H1 (cell line): ENCODE data around the gene SYK. TPM values are rescaled to one million over a fixed set of nuclear protein-coding genes. Genes with fewer than 3 reads are reported as not detected.

Source experiments
- E2F6 ChIP-seq: IDR thresholded peaks from 2 replicates; pipeline ENCODE4 v1.6.1; 2012; ENCODE audit warnings: inconsistent platforms
- EZH2 ChIP-seq: fragments of 200-600 bp; sonication (generic); IDR thresholded peaks from 2 replicates; pipeline ENCODE4 v1.7.1; 2012; ENCODE audit warnings: low read depth, mild to moderate bottlenecking, moderate library complexity, low read length, inconsistent platforms; ENCODE audit not compliant: severe bottlenecking
- POLR2A ChIP-seq, 2 experiments: IDR thresholded peaks; 1 replicate in 1 of 2; 2 replicates in 1 of 2; pipeline ENCODE4 v1.6.1; 2011; ENCODE audit warnings: low read depth in 2 of 2, low read length in 2 of 2, mild to moderate bottlenecking in 2 of 2; ENCODE audit errors: control extremely low read depth in 1 of 2
- polyA plus RNA-seq, 7 experiments: library from polyadenylated mRNA; depleted of rRNA in 3 of 7; stranded (reverse) in 5 of 7; unstranded in 2 of 7; fragments of >200 nt in 5 of 7; fragments of 200-250 nt in 2 of 7; gene quantifications; 1 replicate in 5 of 7; 2 replicates in 1 of 7; 4 replicates in 1 of 7; pipeline versions ENCODE4 v1.2.1 to v1.2.3, GENCODE V29; 2011 to 2013; ENCODE audit warnings: missing spikeins in 2 of 7, mixed read lengths in 2 of 7
- total RNA-seq: library from RNA; stranded (reverse); fragmentation: NEBNext Ultra II Directional; extraction: Animal tissue kit (Norgen Biotek cat#: 25700); gene quantifications from 2 replicates; pipeline ENCODE4 v1.2.1, GENCODE V29; 2021
- TF ChIP-seq, protein P1 (sequence below): fragments of 300-600 bp; sonication (generic); IDR thresholded peaks from 2 replicates; pipeline ENCODE4 v1.7.1; 2012; ENCODE audit warnings: low read length, moderate library complexity, mild to moderate bottlenecking, inconsistent platforms; ENCODE audit not compliant: insufficient replicate concordance

Gene SYK
- total and polyA plus RNA-seq, 2 of the 8 experiments (the other 6 are each of a cell fraction or from before 2014, with no cell fraction given), result 1.5 to 4.4 TPM

DNA sequence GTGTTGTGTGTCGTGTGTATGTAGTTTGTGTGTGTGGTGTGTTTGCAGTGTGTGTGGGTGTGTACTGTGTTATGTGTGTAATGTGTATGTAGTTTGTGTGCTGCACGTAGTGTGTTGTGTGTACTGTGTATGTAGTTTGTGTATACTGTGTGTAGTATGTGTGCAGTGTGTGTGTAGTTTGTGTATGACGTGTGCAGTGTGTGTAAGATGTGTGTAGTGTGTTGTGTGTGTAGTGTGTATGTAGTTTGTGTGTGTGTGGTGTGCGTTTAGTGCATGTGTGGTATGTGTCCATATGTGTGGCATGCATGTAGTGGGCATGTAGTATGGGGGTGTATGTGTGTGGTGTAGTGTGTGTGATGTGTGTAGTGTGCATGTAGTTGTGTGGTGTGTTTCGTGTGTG, 39.6 kb downstream of the SYK start (continued):
- TF ChIP-seq, protein P1, sequence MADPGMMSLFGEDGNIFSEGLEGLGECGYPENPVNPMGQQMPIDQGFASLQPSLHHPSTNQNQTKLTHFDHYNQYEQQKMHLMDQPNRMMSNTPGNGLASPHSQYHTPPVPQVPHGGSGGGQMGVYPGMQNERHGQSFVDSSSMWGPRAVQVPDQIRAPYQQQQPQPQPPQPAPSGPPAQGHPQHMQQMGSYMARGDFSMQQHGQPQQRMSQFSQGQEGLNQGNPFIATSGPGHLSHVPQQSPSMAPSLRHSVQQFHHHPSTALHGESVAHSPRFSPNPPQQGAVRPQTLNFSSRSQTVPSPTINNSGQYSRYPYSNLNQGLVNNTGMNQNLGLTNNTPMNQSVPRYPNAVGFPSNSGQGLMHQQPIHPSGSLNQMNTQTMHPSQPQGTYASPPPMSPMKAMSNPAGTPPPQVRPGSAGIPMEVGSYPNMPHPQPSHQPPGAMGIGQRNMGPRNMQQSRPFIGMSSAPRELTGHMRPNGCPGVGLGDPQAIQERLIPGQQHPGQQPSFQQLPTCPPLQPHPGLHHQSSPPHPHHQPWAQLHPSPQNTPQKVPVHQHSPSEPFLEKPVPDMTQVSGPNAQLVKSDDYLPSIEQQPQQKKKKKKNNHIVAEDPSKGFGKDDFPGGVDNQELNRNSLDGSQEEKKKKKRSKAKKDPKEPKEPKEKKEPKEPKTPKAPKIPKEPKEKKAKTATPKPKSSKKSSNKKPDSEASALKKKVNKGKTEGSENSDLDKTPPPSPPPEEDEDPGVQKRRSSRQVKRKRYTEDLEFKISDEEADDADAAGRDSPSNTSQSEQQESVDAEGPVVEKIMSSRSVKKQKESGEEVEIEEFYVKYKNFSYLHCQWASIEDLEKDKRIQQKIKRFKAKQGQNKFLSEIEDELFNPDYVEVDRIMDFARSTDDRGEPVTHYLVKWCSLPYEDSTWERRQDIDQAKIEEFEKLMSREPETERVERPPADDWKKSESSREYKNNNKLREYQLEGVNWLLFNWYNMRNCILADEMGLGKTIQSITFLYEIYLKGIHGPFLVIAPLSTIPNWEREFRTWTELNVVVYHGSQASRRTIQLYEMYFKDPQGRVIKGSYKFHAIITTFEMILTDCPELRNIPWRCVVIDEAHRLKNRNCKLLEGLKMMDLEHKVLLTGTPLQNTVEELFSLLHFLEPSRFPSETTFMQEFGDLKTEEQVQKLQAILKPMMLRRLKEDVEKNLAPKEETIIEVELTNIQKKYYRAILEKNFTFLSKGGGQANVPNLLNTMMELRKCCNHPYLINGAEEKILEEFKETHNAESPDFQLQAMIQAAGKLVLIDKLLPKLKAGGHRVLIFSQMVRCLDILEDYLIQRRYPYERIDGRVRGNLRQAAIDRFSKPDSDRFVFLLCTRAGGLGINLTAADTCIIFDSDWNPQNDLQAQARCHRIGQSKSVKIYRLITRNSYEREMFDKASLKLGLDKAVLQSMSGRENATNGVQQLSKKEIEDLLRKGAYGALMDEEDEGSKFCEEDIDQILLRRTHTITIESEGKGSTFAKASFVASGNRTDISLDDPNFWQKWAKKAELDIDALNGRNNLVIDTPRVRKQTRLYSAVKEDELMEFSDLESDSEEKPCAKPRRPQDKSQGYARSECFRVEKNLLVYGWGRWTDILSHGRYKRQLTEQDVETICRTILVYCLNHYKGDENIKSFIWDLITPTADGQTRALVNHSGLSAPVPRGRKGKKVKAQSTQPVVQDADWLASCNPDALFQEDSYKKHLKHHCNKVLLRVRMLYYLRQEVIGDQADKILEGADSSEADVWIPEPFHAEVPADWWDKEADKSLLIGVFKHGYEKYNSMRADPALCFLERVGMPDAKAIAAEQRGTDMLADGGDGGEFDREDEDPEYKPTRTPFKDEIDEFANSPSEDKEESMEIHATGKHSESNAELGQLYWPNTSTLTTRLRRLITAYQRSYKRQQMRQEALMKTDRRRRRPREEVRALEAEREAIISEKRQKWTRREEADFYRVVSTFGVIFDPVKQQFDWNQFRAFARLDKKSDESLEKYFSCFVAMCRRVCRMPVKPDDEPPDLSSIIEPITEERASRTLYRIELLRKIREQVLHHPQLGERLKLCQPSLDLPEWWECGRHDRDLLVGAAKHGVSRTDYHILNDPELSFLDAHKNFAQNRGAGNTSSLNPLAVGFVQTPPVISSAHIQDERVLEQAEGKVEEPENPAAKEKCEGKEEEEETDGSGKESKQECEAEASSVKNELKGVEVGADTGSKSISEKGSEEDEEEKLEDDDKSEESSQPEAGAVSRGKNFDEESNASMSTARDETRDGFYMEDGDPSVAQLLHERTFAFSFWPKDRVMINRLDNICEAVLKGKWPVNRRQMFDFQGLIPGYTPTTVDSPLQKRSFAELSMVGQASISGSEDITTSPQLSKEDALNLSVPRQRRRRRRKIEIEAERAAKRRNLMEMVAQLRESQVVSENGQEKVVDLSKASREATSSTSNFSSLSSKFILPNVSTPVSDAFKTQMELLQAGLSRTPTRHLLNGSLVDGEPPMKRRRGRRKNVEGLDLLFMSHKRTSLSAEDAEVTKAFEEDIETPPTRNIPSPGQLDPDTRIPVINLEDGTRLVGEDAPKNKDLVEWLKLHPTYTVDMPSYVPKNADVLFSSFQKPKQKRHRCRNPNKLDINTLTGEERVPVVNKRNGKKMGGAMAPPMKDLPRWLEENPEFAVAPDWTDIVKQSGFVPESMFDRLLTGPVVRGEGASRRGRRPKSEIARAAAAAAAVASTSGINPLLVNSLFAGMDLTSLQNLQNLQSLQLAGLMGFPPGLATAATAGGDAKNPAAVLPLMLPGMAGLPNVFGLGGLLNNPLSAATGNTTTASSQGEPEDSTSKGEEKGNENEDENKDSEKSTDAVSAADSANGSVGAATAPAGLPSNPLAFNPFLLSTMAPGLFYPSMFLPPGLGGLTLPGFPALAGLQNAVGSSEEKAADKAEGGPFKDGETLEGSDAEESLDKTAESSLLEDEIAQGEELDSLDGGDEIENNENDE, result no peak
- TF ChIP-seq EZH2 (no peak), E2F6 (no peak), POLR2A (IDR thresholded peaks at IDR 0.05; ENCODE audit: control extremely low read depth in 1 of 2, low read depth in 2 of 2, low read length in 2 of 2) (no peak)
- TF ChIP-seq, all 59 proteins: peak for 0
